Fibroblast of villous mesenchyme (primary cell): ENCODE results near the gene ARHGEF12. TPM values are rescaled to one million over a fixed set of nuclear protein-coding genes. Genes with fewer than 3 reads are reported as not detected.

Source experiments
- DNase-seq: peaks from one replicate; pipeline ENCODE4 v3.0.0-alpha.2; 2010; ENCODE audit warnings: low read depth
- H3K4me3 ChIP-seq: 2 replicates; pipeline ENCODE4 v1.5.1; 2011; ENCODE audit warnings: low read depth, mild to moderate bottlenecking, low read length
- total RNA-seq: library from RNA; depleted of rRNA; stranded (reverse); fragments of >200 nt; gene quantifications from 2 replicates; pipeline ENCODE4 v1.2.3, GENCODE V29; 2012
- TF ChIP-seq, protein P1 (sequence below): IDR thresholded peaks from 2 replicates; pipeline ENCODE4 v1.5.1; 2012; ENCODE audit warnings: low read depth, mild to moderate bottlenecking, low read length; ENCODE audit not compliant: insufficient read depth

ARHGEF12 gene
- total RNA-seq, 1 donor, result 143 TPM

DNA sequence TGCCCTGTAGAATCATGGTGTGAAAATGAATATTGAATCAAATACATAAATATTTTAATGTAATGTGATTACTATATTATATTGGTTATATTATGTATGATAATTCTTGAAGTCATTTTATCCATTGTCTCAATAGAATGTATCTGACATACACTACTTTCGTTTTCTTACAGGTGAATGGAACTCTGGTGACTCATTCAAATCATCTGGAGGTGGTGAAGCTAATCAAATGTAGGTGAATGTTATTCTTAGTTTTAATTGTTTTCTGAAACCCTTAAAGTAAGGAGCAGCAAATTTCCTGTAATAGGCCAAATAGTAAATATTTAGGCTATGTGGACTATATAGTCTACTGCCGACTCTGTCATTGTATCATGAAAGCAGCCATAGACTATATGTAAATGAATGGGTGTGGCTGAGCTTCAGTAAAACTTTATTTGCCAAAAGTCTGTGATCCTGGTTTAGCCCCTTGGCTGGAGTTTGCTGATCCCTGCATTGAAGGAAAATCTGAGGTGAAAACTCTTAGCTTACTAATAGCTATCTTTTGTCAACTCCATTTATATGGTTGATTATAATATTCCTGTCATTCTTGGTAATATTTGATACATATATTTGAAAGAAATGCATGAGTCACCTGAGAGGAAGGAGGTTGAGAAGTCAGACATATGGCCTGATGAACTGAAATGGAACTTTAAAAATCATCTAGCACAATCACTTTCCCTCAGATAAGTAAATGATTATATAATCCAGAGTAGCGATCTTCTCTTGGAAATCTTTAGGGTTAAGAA, 88.2 kb downstream of the ARHGEF12 start:
- TF ChIP-seq, protein P1, sequence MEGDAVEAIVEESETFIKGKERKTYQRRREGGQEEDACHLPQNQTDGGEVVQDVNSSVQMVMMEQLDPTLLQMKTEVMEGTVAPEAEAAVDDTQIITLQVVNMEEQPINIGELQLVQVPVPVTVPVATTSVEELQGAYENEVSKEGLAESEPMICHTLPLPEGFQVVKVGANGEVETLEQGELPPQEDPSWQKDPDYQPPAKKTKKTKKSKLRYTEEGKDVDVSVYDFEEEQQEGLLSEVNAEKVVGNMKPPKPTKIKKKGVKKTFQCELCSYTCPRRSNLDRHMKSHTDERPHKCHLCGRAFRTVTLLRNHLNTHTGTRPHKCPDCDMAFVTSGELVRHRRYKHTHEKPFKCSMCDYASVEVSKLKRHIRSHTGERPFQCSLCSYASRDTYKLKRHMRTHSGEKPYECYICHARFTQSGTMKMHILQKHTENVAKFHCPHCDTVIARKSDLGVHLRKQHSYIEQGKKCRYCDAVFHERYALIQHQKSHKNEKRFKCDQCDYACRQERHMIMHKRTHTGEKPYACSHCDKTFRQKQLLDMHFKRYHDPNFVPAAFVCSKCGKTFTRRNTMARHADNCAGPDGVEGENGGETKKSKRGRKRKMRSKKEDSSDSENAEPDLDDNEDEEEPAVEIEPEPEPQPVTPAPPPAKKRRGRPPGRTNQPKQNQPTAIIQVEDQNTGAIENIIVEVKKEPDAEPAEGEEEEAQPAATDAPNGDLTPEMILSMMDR, result no peak
- no peak overlapping the region for H3K4me3 ChIP-seq
- no peak for DNase-seq

DNA sequence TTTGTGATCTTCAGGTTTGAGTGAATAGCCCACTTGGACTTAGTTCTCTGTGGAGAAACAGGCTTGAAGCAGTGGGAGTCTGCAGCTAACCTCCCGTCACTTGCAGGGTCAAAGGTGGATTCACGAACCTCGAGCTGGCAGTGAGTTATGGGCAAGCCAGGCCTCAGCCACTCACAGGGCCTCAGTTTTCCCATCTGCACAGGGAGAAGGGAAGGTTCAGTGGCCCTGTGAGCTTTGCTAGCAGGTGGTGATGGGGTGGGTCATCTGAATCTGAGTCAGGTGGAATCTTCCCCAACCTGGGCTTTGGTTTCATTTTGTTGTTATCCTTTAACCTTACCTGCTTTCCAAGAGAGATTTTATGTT, 88.7 kb downstream of the ARHGEF12 start:
- DNase-seq, result no peak
- TF ChIP-seq, protein P1, result no peak
- H3K4me3 ChIP-seq, result no peak overlapping the region

DNA sequence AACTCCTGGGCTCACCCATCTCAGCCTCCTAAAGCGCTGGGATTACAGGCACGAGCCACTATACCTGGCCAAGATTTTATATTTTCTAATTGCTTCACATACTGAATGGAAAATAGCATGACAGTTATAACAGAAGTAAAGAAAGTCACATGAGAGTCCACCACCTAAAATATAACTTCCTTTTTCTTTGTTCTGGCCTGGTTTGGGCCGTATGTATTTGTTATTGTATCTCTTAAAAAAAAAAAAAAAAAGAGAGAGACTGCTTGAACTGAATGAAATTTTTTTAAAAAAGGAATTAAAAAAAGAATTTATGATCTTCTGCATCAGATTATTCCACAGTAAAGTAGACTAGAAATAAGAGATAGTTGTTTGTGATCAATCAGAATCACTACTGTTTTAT, 89.3 kb downstream of the ARHGEF12 start:
- TF ChIP-seq, protein P1, result no peak
- no peak for DNase-seq
- no peak overlapping the region for H3K4me3 ChIP-seq

DNA sequence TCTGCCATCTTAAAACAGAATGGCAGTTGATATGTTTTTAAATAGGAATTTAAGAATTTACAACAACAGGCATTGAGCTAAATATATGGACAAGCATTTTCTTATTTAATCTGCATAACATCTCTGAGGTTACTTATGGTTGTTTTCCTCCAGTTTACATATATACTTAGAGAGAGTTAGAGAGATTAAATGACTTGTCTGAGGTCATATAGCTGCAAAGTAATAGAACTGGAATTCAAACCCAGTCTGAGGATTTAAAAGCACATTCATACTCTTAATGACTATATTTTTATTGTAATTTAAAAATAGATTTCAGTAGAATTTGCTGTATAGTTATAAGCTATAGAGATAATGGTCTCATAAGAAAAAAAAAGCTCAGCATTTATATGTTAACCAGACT, 93.9 kb downstream of the ARHGEF12 start:
- no peak overlapping the region for H3K4me3 ChIP-seq
- no peak for DNase-seq
- TF ChIP-seq, protein P1, result no peak

DNA sequence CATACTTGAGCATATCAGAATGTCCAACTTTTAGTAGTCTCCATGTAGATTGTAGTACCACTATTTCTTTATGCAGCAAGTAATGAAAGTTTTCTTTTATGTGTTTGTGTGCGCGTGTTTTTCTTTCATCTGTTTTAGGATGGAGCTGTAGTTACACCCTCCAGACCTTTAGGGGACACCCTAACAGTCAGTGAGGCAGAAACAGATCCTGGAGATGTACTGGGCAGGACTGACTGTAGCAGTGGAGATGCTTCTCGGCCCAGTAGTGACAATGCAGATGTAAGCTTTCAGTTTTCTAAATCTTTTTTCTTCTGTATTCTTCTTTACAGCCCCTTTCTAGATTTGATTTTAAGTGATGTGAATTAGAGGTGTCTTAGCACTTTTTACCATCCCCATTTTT, 95.4 kb downstream of the ARHGEF12 start:
- H3K4me3 ChIP-seq, result no peak overlapping the region
- TF ChIP-seq, protein P1, result peak; percentile 40
- DNase-seq, result no peak

DNA sequence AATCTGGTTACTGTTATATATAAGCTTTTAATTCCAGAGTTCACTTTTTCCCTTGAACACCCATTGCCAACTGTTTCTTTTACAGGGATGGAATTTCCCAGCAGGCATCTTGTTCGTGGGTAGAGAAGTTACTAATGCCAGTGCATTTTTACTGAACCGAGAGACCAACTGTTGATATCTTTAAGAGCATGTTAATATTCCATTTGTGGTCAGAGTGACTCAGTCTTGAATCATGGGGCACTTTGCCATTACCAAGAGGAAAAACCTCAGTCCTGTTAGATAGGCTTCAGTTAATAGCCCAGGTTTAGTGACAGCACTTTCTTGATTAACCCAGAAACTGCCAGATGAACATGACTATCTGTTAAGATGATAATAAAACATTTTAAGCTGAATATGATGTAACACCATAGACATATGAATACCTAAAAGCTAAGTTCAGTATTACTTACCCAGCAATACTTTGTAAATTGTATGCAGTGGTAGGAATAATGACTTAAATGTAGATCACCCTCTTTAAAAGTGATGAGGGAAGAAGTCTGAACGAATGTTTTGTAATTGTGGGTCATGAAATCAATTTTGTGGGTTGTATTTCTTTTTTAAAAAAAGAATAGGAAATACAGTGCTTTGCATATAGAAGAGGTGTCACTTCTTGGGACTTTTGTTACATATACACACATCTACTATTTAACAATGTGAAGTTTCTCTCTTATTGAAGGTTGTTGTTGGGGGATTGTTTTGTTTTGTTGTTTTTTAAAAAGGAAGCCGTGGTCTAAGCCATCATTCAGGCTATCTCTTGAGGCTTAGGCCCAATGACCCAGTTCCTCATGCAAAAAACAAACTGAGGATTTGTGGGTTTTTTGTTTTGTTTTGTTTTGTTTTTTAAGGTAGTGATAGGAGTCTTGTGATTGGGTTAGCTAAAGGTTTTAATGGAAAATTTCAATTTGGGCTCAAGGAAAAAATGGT, 96.1 kb downstream of the ARHGEF12 start:
- DNase-seq, result peak; percentile 98
- TF ChIP-seq, protein P1, result no peak
- H3K4me3 ChIP-seq, result no peak overlapping the region
